IPS-18c (cell line): ENCODE data around the gene C1orf141.
"Not testable (repeated sequence)": the region's sequence is repeated elsewhere in the genome, so short reads cannot be mapped to it uniquely, and the experiment has no call there.

ENCODE experiments used
- H3K4me3 ChIP-seq: 2 replicates; pipeline ENCODE4 v1.7.0; 2013; ENCODE audit warnings: low read depth, mild to moderate bottlenecking, low read length, moderate library complexity; ENCODE audit not compliant: insufficient read depth
- H3K9me3 ChIP-seq: one replicate; pipeline ENCODE4 v1.6.1; 2013; ENCODE audit warnings: mild to moderate bottlenecking, low read length, moderate library complexity; ENCODE audit not compliant: control insufficient read depth, insufficient read depth

The C1orf141 gene

DNA sequence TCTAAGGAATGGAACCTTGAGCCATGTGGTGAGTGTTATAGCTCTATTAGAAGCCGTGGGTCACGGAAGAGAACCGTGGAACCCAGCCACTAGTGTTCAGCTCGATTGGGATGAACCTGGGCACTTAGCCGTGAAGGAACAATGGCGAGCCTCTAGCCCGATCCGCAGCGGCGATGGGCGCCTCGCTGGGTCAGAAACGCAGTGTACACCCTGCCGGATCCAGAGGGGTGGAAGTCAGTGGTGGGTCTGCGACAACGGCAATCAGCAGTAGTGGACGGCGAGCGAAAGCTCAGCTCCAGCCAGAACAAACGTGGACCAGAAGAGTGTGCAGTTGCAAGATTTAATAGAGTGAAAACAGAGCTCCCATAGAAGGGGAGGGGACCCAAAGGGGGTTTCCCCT is 13.2 kb upstream of the C1orf141 start:
- not testable (repeated sequence) for H3K9me3 ChIP-seq, H3K4me3 ChIP-seq

DNA sequence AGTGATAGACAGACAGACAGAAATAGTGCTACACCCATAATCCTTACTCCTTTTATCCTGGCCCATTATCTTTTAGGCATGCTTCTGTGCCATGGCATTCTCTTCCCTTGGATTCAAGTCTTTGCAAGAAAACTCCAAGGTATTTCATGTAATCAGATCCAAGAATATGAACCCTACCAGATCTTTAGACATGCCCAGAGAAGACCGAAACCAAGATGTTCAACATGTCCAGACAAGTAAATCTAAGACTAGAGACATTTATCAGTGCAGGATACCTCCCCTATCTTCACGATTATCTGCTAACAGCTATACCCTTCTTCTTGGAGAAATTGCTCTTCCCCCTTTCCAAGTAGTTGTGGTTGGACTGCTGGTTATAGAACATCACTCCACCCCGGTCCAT is 11.8 kb upstream of the C1orf141 start:
- Histone ChIP-seq H3K9me3 (no peaks in the 10 kb centered on the region), H3K4me3 (no peak overlapping the region)

DNA sequence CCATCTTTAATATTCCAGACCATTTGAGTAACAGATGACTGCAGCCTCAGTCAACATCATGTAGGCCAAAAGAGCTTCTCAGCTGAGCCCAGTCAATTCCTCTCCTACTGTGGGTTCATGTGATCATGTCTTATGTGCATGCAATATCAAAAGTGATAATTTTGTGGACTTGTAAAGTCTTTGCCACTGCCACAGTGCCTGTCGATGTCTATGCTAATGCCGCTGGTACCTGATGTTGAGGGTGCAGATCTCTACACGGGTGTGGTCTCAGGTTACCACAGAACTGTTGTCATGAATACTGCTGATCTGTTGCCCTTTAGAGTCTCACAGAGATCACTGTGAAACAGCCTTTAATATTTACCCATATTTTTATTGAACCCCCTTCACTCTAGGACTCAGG is 11.3 kb upstream of the C1orf141 start:
- H3K9me3 ChIP-seq, result no peaks in the 10 kb centered on the region
- H3K4me3 ChIP-seq, result no peak overlapping the region

DNA sequence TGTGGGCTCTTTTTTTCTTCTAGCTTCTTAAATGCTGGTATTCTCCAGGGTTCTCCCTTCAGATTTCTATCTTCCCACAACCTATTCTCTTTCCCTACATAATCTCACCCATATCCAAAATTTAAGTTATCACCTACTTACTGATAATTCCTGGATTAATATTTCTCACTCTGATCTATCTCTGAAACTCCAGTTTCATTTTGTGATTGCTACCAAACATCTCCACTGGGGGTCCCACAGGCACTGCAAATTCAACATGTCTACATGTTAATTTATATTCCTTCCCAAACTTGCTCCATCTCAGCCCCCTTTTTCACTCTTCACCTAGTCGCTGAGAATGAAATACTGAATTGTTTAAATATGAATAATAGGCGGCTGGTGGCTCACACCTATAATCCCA is 9.9 kb upstream of the C1orf141 start:
- no peaks in the 10 kb centered on the region for H3K9me3 ChIP-seq
- no peak overlapping the region for H3K4me3 ChIP-seq

DNA sequence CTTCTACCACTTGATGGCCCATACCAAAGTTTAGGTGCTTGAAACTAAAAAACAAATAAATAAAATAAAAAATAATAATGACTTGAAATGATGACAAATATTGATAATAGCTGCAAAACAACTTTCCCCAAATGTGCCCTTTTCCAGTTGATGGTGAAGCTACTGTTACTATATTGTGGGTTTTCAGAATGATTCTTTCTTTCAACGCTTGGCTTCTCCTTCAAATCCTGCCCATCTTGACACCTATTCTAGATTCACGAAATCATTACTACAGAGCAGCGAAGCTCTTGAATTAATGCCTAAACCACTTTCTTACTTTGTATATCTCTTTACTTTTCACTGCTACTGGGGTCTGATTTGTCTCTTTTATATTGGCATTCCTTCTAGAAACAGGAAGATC is 9.2 kb upstream of the C1orf141 start:
- Histone ChIP-seq H3K4me3 (no peak overlapping the region), H3K9me3 (no peaks in the 10 kb centered on the region)

DNA sequence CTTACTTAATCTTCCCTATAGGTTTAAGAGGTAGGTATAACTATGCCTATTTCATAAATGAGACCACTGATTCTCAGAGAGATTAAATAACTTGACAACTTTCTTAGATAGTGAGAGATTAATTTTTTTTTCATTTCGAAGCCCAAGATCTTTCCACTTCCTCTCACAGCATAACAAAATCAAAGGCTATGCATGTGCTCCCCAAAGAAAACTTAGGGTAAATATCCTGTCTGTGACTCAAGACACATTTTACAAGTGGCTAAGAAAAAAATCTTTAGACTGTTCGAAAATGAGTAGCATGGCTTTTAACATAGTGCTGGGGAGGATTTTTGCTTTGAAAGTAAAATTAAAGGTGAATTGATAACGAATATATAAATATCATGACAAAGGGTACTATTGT is 8.2 kb upstream of the C1orf141 start:
- Histone ChIP-seq H3K4me3 (no peak overlapping the region), H3K9me3 (no peaks in the 10 kb centered on the region)

DNA sequence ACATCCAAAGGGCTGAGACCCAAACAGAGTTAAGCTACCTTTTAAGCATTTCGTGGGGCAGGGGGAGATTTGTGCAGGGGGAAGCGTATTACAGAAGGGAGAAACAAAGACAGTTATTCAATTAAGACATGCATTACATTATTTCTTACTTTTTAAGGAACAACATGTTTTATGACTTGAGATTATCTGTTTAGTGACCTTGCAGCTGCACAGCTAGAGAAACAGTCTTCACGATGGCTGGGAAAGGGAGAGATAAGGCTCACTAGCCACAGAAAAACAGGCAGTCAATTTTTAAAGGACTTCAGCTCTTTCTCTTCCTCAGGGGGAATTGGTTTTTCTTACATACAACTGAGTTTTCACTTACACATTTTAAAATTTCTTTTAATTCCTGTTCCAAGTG is 7.1 kb upstream of the C1orf141 start:
- H3K4me3 ChIP-seq, H3K9me3 ChIP-seq: not testable (repeated sequence)

DNA sequence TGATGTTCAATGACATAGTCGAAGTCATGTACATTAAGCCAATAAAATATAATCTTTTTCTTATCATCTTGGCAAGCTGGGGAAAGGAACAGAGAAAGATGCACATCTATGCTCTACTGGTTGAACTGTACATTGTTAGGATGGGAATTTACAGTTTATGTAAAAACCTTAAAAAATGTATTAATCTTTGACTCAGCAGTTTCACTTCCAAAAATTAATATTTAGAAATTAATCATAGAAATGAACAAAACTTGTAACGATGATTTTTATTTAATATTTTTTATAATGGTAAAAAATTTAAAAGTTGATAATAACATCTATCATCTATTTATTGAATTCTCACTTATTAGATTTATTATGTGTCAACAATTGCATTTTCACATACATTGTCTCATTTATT is 5.7 kb upstream of the C1orf141 start:
- Histone ChIP-seq H3K4me3 (no peak overlapping the region), H3K9me3 (no peaks in the 10 kb centered on the region)

DNA sequence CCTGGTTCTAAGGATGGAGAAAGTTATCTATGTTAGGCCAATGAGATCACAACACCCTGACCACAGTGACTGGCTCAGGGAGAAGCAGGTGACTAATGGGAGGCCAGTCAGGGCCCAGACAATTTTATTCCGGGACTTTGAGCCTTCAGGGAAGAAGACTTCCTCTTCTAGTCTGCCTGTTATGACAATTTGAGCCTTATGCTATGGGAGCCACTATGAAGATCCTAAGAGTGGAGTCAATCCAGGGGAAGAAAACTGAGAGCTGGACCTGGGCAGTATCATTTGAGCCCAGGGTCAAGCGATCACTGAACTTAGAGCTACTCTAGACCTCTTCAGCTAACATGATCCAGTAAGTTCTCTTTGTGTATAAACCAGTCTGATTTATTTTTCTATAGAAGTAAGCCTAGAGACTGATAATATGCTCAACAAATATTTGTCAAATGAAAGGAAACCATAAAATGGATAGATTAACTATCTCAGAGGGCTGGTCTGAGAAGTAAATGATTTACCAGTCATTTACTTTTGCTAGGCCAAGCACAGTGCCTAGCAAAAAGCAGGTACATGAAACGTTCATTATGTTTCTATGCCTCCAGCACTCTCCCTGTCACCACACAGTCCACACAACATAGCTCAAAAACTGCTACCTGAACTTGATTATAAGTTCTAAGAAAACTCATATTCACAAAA is 4.2 kb upstream of the C1orf141 start:
- Histone ChIP-seq H3K9me3 (no peaks in the 10 kb centered on the region), H3K4me3 (no peak overlapping the region)

DNA sequence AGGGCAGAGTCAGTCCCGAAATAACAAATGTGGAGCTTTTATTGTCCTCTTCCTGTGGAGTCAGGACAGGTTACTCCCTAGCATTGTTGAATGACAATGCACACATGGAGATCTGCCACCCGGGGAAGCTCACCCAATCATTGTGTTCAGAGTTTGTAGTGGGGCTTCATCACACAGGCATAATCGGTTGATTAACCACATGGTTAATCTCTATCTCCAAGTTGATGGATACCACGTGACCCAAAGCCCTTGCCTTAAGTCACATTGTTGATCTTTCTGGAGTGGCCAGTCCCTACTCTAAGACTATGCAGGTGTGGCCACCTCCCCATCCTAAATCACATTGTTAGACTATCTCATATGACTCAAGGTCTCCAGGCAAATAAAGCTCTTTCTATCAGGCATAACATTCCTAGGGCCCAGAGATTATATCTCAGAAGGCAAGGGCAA is 2.6 kb upstream of the C1orf141 start:
- Histone ChIP-seq H3K9me3 (no peaks in the 10 kb centered on the region), H3K4me3 (no peak overlapping the region)

DNA sequence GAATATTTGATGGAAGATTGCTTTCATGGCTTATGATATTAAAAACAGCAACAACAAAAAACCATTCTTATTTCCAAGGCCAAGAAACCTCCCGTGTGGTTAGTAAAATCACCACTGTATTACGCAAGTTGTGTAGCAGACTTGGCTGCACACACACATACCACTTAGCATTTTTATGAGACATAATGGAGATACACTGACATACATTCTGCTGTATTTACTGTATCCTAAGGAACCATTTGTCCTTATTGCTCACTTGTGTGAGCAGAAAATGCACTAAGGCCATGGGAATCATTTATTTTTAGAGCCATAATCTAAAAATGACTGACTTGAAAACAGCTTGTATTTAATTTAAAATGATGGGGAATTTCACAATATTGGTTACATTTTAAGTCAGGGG is 584 bp upstream of the C1orf141 start:
- no peak overlapping the region for H3K4me3 ChIP-seq
- H3K9me3 ChIP-seq, result no peaks in the 10 kb centered on the region

DNA sequence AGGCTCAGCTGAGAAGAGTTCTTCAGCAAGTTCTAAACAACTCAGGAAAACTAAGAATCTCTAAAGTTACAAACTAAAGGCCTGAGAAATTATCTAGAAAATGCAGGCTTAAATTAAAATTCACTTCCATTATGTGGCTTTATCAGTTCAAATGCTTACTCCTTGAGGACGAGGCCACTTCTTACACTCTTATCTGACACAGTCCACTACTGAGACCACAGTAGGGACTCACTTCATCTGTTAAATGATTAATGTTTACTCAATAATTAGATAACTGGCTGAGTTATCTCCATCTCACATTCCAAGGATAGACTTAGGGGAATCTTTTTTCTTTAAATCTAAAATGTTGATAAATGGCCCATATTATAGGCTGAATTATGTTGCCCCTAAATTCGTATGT is 1.6 kb downstream of the C1orf141 start:
- H3K4me3 ChIP-seq, result no peak overlapping the region
- no peaks in the 10 kb centered on the region for H3K9me3 ChIP-seq

DNA sequence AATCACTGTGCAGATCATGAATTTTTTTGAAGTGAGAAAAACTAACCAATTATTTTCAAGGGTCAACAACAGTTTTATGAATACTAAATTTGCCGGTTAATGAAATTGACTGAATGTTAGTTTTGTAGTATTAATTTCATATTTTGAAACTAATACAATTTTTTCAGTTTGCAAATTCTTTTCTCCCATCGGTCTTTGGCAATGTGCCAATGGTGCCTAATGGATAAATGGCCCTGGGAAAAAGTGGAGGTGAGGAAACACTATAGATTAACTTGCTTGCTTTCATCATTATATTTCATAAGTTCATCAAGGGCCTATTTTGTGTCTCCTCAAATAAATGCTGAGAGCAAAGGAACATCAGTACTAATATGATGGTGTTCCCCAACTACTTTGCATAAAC is 4.1 kb downstream of the C1orf141 start:
- H3K9me3 ChIP-seq, result no peaks in the 10 kb centered on the region
- no peak overlapping the region for H3K4me3 ChIP-seq

DNA sequence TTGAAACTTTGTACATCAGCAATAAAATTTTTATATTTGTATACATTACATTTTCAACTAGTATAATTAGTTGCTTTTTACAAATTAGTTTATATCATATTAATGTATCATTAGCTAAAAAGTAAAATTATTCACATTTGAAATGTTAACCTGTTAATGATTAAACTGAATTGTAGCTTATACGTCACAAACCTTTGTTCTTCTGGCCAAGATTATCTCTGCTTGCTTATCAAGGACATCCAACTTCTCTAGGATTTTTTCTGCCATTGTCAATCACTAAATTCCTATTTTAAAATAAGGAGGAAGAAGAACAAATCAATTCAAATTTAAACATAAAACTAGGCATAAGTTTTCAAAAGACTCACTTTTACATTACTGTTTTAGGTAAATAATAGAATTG is 7.8 kb downstream of the C1orf141 start:
- no peaks in the 10 kb centered on the region for H3K9me3 ChIP-seq
- no peak overlapping the region for H3K4me3 ChIP-seq

DNA sequence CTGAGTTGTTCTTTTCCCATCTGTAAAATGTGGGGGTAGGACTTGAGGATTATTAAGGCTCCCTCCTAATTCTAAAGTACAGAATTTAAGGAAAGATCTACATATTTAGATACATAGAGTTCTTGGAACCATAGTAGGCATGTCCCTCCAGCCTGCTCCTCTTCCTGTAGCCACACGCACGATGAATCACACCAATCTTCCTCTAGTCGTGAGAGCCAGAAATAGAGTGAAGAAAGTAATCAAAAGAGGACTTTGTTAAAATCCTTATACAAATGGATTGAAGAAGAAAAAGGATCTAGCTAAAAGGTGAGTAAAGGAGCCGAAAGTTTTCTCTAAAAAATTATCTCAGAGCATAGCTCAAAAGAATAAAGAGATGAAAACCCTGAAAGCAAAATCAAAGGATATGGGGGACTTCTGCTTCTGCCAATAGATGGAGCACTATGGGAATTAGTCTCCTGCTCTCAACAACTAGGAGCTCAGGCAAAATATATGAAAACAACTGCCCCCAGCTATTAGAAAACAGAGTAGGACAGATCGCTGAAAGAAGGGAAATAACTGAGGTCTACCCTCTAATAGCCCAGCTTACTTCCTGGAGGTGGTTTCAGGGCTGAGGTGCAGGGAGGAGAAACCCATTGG is 8.5 kb downstream of the C1orf141 start:
- no peak overlapping the region for H3K4me3 ChIP-seq
- no peaks in the 10 kb centered on the region for H3K9me3 ChIP-seq

DNA sequence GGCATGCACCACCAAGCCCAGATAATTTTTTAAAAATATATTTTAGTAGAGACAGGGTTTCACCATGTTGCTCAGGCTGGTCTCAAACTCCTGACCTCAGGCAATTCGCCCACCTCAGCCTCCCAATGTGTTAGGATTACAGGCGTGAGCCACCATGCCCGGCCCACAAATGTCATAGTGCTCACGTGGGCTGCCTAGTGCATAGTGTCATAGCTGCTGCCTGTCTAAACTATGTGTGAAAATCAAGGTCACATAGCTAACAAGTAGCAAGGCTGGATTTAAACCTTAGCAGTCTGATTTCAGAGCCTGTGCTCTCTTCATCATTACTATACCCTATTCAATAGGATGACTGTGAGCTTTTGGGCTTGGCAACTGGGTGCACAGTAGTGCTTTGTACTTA is 10.3 kb downstream of the C1orf141 start:
- Histone ChIP-seq H3K4me3 (no peak overlapping the region), H3K9me3 (no peaks in the 10 kb centered on the region)

DNA sequence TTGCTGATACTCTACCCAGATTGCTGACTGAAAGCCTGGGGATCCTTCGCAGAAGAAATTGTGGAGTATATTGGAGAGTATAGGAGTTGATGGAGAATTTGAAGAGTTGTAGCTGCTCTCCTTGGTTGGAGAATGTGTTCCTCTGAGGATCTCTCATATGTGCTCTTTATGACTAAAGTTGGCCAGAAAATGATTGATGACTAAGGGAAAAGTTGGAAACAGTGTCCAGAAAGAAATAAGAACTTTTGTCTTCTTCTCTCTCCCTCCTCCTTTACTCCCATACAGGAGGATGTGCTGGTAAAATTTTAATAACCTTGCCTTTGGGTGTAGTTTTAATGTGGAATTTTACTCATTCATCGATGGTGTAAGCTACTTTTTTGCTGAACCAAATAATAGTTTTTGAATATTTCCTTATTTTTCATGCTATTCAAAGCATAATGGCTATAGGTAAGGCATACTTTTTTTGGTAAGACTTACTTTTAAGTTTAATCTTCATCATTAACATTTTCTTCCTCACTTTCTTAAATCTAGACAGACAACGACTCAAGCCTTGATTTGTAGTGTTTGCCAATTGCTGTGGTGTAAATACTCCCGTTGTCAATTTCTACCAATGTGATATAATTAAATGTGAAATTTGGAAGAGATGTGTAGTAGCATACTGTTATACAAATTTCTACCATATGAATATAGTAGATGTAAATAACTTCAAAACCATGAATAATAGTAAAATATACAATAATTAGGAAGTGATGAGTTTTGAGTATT is 13.7 kb downstream of the C1orf141 start:
- Histone ChIP-seq H3K4me3 (no peak overlapping the region), H3K9me3 (no peaks in the 10 kb centered on the region)

DNA sequence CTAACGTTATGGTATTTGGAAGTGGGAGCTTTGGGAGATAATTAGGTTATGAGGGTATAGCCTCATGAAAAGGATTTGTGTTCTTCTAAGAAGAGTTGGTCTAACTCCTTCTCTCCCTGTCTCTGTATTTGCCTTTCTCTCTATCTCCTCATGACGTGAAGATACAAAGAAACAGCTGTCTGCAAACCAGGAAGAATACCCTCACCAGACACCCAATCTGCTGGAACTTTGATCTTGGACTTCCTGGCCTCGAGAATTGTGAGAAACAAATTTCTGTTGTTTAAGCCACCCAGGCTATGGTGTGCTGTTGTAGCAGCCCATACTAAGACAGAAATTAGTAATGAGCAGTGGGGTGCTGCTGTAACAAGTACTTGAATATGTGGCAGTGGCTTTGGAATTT is 16.1 kb downstream of the C1orf141 start:
- Histone ChIP-seq H3K4me3 (no peak overlapping the region), H3K9me3 (peaks cover 2% of the 10 kb centered on the region)
